CD4-positive, alpha-beta T cell treated with Interleukin-17A for 4 hours (primary cell): ENCODE measurements around the gene MACROD2.

Source experiments
- DNase-seq: peaks from one replicate; pipeline ENCODE4 v3.0.0-alpha.2; 2020; ENCODE audit warnings: mixed read lengths

The MACROD2 gene

DNA sequence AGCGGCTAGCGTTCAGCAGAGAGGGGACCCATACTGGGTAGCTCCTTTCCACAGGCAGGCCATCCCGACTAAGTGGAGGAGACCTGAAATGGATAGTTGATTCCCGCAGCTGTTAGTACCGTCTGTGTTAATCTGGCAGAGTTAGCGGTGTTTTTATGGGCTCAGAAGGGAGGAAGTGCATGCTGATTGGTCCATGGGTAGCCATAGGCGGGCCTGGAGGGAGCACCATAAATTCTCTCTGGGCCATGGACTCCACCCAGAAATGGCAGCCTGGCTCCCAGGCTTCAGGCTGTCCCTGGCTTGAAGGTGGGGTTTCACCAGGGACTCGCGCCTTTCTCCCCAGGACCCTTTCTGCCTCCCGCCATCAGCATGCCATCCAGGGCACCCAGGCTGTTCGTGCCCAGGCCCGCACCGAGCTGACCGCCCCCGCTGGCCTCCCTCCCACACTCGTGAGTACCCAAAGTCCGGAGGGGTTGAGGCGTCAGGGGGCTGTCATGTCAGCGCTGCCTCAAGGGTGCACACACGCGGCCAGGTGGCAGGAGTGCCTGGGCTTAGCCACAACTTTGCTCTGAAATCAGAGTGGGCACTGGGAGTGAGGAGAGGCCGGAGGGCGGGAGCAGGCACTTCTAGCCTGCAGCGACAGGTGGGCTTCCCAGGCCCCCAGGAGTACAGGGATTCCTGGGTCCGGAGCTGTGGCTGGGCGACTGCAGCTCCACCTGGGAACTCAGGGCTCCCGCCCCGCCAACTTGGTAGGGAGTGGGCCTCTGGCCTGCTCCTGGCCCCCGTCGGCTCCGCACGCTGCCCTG is 1036.4 kb downstream of the MACROD2 start:
- DNase-seq: no peak

DNA sequence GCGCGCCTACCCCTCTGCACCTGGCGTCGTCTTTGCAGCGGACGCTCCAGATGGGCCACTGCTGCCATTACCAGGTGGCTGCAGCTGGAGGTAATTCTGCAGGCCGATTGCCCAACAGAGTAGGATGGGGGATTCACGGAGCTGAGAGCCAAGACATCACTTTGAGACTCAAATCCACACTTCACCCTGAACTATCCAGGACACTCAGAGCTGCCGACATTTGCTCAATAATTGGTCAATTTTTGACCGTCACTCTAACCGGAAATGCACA is 1037.0 kb downstream of the MACROD2 start:
- no peak for DNase-seq

DNA sequence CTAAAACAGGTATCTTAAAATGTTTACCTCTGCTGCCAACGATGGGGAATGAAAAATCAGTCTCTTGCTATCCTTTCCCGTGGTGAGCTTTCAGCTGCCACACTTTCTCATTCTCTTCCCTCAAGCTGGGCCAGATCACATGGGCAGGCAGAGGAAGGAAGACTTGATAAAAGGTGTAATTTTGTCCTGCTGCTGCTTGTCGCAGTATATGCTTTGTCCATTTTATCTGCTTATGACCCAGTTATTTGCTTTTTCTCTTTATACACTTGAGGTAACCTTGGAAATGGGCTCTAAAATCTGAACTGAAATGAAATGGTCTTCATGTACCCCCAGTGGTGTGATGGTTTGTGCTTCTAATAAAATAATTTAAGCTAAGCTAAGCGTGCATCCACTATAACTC is 1038.0 kb downstream of the MACROD2 start:
- no peak for DNase-seq

DNA sequence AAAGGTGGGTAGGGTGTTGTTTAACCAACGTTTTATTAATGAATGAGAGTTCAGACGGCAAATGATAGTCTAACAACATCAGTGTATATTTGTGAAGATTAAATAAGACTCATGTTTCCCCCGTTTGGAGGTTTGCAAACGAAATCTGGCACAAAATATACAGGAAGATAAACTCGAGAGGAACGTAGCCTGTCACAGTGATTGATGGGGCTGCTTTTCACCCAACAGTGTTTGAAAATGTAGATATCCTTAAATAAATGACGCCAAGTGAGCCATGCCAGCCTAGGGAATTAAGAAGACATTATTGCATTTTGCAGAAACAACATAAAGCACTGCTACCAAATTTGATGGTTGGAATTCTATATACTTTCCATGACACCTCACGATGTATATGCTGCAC is 1038.6 kb downstream of the MACROD2 start:
- no peak for DNase-seq

DNA sequence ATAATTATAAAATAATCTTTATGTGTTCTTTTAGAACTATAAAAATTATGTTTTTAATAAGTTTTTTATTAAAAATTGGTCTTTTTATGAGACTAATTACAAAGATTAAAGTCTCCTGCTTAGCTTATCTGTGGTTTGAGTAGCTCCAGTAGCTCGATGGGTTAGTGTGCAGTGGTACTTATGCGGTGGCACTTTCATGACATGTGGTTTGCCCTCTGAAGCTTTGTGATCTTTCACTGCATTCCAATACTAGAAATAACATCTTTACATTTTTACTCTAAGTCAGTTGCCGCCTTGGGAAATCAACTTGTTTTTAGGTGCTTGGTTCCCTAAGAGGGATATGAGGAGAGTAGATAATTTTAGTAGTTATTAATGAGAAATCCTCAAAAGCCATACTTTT is 1041.6 kb downstream of the MACROD2 start:
- DNase-seq: no peak

DNA sequence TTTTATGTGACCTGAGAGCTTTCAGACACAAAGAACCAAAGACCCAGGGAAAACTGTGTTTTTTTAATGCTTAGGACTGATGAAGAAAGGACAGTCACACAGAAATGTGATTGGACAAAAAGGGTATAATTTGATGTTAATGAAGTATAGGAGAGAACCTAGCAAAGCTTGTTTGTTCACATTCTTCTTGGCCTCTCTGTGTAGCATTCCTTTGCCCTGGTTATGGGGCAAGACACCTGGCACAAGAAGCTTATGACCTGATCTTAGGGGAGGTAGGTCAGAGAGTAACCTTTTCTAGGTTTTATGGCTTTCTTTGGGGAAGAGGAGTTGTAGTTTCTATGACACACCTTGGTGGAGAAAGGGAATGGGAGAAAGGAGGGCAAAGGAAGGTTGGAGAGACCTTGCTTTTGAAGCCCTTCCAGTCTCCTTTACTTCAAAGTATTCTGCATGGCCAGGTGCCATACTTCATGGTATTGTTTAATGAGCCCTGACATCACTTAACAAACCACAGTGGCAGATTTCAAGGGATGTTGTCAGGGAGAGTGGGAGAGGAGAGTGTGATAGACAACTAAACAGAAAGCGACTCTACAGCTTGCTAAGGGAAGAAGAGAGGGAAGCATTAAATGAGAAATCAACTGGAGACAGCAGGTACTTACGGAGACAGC is 1043.9 kb downstream of the MACROD2 start:
- DNase-seq: no peak

DNA sequence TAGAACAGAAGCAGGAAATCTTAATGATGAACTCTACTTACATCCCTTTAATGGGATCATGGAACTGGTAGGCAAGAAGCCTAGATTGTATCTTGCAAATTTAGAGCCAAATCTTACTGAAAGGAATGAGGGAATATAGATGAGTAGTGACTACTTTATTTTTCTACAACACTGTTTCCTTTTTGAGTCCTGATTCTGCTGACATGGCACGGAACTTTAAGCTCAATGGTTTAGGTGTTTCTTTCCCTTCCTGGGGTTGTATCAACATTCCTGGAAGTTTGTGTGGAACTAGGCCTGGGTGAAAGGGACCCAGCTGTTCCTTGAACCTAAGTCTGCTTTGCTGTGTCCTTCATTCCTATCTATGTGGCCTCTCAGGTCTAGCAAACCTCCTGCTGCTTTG is 1047.4 kb downstream of the MACROD2 start:
- DNase-seq: no peak

DNA sequence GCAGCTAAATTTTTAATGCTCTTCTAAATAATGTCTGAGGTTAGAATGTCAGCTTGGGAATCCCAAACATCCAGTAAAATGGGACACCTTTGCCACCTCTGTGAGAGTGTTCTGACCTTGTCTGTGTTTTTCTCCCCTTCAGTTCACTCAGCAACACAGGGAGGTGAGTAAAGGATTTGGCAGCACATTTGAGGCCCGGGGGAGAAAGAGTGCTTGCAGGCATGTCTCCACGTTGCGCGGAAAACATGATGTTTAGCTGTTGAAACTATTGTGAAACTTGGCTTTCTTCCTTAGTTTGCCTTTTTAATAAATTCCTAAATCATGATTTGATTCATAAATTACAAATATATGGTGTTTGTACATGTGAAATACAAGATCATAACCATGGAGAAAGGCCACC is 1049.9 kb downstream of the MACROD2 start:
- DNase-seq: no peak

DNA sequence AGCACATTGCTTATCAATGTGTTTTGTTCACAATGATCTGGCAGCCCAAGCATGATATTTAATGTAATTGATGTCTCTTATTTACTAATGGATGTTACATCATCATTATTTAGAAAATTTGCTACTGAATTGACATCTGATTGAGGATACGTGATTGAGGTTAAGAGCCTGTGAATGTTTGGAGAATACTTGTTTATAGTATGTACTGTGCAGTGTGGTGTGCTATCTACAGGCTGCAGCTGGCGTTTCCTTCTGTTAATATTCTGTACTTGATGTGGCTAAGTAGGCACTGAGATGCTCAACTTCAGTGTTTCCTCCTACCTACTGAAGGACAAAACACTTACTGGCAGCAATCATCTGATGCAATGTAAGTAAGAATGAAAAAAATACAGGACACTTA is 1051.7 kb downstream of the MACROD2 start:
- DNase-seq: no peak

DNA sequence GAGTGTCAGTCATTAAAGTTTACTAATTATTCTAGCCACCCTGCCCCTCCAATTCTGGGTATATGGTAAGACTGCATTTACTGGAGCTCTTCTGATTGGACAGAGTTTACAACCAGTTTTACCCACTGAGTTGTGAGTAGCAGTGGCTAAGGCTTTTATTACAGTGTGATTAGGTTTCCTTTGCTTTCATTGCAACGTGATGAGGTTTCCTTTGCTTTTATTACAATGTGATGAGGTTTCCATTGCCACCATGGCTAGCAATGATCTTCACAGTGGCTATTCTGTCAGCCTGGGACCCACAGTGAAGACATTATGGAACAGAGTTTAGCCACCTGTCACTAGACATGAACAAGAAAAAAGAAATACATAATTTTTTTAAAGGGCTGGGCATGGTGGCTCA is 1052.3 kb downstream of the MACROD2 start:
- no peak for DNase-seq

DNA sequence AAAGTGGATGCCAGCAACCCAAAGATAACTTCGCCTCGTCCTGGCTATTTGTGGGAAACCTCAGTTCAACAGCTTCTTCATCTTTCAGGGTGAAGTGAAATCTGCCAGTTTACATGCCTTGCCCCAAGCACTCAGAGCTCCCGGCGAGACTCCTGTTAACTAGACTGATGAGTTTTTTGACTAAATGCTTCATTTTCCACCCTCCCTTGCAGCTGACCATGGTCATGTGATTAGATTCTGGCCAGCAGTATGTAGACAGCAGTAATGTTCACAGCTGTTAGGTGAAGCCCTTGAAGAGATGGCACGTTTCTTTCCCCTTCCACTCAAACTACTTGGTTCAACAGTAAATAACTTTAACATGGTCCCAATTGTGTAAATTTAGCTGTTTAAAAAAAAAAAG is 1060.9 kb downstream of the MACROD2 start:
- DNase-seq: no peak

DNA sequence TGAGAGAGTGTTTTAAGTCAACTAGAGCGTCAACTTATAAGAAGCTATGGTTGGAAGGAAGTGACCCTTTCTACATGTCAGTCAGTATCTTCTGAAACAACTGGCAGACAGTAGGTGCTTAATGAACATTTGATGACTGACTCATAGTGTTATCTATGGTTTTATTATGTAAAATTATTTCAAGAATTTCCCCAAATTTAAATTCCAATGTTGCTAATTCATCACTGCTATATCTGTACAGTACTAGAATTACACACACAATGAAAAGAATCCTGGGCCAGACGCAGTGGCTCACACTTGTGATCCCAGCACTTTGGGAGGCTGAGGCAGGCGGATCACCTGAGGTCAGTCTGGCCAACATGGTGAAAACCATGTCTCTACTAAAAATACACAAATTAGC is 1063.5 kb downstream of the MACROD2 start:
- DNase-seq: no peak

DNA sequence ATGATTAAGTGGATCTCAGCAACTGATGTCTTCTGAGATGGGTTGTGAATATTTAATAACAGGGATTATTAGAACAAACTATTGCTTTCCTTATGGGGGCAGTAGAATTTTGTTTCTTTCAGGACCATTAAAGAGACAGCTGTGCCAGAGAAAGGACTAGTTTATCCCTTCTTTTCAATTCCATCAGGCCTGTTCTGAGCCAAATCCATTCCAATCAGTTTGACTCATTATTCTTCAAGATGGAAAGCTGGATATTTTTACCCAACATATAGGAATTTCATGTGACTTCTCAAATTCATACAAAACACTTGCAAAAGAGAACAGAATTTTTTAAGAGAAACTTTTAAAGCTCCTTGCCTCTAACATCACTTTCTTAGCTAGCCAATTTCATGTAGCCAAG is 1064.1 kb downstream of the MACROD2 start:
- DNase-seq: no peak

DNA sequence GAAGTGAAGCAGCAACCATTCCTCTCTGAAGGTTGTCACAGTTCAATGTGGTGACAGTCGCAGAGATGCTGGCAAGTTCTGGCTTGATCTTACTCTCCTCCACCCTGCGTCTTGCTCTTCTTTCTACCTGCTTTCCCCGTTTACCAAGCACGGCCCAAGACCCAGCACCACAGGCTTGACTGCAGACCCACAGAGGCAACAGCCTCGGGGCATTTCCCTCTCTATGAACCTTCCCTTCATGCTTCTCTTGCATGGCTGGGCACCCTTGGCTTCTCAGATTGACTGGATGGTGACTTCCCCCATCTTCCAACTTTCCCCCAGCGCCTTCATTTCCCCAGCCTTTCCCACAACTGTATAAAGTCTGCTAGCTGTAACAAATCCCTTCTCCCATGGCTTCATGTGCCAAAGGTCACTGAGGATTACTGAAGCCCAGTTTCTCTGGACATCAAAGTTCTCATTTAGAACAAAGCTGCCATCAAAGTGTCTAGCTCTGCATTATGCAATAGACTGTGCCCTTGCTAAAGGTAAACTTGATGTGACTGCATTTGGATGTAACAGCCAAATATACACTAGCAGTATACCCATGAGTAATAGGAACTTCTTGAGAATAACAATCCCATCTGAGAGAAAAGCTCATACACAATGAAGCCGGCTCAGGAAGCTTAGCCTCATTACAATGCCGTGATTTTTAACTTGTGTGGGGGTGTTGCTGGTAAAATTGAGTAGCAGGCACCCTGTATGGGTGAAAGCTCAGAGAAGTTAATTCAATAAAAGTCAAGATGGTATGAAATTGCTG is 1065.1 kb downstream of the MACROD2 start:
- no peak for DNase-seq

DNA sequence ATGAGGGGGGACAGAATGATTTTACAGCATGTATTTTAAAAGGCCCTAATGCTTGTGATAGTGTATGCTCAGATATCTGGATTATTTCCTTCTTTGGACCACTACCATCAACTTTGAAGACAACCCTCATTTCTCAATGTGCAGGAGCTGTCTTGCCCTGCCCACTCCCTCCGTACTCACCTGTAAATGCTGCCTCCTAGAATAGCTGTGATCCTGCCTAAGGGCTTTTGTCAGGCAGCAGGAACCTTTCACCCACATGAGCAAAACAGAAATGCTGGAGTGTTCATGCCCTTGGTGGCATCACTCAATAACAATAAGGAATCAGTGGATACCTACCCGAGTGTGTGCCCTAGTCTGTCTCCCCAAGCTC is 1065.7 kb downstream of the MACROD2 start:
- DNase-seq: no peak

DNA sequence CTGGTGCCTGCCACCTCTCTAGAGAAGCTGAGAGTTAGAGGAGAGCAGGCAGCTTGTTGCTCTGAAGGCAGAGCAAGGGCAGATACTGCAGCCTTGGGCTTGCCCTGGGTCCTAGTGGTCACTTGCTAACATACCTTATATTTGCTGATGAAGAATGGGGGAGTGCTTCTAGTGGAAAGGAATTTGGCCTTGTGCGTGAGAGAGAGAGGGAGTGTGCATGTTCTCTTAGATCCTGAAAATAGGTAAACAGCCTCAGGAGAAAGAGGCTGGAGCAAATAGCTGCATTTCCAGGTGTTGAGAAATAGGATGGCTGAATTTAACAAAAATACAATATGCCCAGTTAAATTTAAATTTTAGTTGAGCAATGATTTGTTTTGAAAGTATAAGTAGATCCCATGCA is 1066.6 kb downstream of the MACROD2 start:
- DNase-seq: no peak

DNA sequence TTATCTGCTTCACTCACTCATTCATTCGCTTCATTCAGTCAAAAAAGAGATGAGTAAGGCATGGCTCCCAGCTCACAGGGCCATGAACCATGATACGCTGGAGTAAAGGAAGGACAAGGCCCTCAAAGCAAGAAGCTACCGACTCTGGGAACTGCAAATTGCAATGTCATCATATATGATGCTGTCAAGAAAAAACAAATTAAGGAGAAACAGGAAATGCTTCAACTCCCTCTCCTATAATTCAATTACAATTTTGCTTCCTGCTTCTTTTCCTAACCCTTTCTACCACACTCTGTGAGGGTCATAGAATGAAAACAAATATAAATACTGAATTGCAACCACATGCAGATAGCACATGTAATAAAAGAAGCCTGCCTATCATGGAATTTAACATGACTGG is 1067.8 kb downstream of the MACROD2 start:
- no peak for DNase-seq

DNA sequence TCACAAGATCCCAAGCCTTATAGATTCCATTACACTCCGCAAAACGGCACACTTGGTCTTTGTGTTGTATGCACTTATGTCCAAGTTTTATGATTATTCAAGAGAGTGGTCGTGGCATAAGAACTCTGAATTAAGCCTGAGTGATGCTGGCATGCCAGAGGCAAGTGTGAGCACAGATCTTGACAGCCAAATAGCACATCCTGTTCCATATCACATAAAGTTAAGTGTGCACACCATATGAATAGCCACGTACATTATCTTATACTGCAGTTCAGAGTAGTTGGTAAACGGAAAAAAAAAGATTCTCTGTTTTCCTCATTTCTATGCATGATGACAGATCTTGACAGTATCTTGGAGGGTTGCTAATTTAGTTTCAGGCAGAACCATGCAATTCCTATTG is 1069.4 kb downstream of the MACROD2 start:
- DNase-seq: no peak

DNA sequence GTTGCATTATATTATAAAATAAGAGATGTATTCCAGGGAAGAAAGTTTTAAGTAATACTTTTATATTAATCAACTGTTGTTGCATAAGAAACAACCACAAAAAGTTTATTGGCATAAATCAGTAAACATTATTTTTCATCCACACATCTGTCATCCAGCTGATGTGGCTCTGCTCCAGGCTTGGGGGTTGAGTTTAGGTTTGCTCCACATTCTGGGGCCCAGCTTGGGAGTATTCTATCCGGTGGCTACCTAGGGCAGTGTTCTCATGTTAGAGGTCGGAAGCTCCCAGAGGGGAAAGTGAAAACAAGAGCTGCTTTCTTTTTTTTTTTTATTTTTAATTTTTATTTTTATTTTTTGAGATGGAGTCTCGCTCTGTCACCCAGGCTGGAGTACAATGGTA is 1070.5 kb downstream of the MACROD2 start:
- DNase-seq: no peak

DNA sequence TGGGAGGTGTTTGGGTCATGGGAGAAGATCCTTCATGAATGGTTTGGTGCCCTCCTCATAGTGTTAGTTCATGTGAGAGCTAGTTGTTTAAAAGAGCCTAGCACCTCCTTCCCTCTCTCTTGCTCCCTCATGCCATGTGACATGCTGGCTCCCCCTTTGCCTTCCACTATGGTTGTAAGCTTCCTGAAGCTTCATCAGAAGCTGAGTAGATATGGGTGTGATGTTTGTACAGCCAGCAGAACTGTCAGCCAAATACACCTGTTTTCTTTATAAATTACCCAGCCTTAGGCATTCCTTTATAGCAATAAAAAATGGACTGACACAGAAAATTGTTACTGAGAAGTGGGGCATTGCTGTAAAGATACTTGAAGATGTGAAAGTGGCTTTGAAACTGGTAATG is 1073.2 kb downstream of the MACROD2 start:
- no peak for DNase-seq

DNA sequence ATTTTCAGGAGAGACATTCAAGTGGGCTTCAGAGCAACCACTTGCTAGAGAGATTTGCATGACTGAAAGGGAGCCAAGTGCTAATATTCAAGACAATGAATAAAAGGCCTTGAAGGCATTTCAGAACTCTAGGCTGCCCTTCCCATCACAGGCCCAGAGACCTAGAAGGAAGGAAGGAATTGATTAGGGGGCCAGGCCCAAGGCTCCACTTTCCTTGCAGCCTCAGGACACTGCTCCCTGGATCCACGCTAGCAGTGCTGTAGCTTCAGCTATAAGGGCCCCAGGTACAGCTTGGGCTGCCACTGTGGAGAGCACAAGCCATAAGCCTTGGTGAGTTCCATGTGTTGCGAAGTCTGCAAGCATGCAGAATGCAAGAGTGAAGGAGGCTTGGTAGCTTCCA is 1074.0 kb downstream of the MACROD2 start:
- DNase-seq: no peak

DNA sequence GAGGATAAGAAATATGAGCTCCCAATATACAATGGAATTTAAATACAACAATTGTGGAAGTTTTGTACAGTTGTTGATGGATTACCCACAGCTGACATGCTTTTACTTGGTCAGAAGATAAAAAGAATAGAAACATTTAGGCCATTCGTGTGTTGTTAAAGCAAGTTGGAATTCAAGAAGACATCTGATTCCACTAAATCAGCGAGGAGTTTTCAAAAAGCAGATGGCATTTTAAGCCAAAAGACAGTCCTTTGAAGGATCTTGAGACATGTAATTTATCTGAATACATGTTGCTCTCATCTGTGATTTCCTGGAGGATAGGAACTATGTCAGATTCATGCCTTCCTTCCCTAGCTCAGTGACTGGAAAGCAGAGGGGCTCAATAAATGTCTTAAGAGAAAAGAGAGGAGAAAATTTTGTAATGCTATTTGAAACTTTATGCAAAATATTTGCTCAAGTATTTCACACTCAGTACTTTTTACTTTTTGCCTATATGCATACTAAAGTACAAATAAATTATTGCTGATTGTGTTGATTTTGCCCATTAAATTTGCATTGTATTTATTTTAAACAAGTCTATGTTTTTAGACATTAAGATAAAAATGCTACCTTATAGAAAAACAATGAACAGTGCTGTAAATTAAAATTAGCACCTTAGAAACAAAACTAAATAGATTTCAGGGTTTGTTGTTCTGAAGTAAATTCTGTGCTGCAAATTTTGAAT is 1075.9 kb downstream of the MACROD2 start:
- DNase-seq: no peak

DNA sequence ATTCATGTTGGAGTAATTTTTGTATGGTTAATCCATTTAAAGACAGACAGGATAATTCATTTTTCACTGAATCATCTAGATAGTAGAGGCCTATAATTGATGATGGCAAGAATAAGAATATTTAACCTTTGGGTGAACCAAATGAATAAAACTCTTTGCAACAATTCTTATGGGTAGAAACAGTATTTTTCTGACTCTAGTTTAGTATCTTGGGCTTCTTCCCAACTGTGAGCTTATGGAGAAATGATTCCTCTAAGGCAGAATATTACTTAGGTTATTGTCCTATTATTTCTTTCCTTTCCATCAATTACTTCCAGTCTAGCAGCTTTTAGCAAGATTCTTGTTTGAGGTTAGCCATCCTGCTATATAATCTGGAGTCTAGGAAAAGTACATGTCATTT is 1077.0 kb downstream of the MACROD2 start:
- no peak for DNase-seq

DNA sequence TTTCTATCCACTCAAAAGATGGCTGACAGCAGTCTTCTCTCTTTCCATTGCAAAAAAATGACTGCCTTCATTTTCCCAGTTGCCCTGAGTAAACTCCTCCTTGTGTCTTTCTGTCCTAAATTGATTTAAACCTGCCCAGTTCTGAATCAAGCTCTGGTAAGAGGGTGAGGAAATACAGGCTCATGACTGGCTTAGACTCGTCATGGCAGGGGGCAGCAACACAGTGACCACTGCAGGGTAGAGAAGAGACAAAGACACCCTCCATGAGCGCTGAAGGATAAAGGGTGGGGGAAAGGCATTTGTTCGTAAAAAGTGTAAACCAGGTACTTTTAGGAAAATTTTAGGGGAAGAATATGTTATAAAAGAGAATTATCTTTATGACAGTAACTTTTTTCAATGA is 1080.3 kb downstream of the MACROD2 start:
- DNase-seq: no peak
